Activated naive CD8-positive, alpha-beta T cell (primary cell): ENCODE data around the gene RPSA.

Experiments used
- H3K27ac Mint-ChIP-seq: one replicate; pipeline ENCODE4 v1.8.0; 2021; ENCODE audit warnings: mixed read lengths
- H3K27me3 Mint-ChIP-seq: one replicate; pipeline ENCODE4 v1.8.0; 2021; ENCODE audit warnings: mixed read lengths
- H3K36me3 Mint-ChIP-seq: one replicate; pipeline ENCODE4 v1.8.0; 2021; ENCODE audit warnings: mixed read lengths
- H3K4me1 Mint-ChIP-seq: one replicate; pipeline ENCODE4 v1.8.0; 2021; ENCODE audit warnings: low read depth, mixed read lengths
- H3K4me3 Mint-ChIP-seq: one replicate; pipeline ENCODE4 v1.8.0; 2021; ENCODE audit warnings: mild to moderate bottlenecking, mixed read lengths
- H3K9me3 Mint-ChIP-seq: one replicate; pipeline ENCODE4 v1.8.0; 2021; ENCODE audit warnings: low read depth, mixed read lengths

The RPSA gene

GRCh38 chr3:39423436-39423970 lies 17.0 kb downstream of the RPSA start:
- Mint-ChIP-seq H3K27ac (no peak overlapping the region), H3K4me1 (no peaks in the 10 kb centered on the region), H3K27me3 (peaks cover 3% of the 10 kb centered on the region), H3K4me3 (no peak overlapping the region), H3K36me3 (peaks cover 13% of the 10 kb centered on the region), H3K9me3 (no peaks in the 10 kb centered on the region)

- no peaks in the 10 kb centered on the region for H3K4me1 Mint-ChIP-seq
- peaks cover 12% of the 10 kb centered on the region for H3K36me3 Mint-ChIP-seq
- peaks cover 3% of the 10 kb centered on the region for H3K27me3 Mint-ChIP-seq
- H3K4me3 Mint-ChIP-seq = no peak overlapping the region
- H3K9me3 Mint-ChIP-seq = no peaks in the 10 kb centered on the region
- H3K27ac Mint-ChIP-seq = no peak overlapping the region
Observed at GRCh38 chr3:39426312-39426711, 19.8 kb downstream of the RPSA start.

DNA sequence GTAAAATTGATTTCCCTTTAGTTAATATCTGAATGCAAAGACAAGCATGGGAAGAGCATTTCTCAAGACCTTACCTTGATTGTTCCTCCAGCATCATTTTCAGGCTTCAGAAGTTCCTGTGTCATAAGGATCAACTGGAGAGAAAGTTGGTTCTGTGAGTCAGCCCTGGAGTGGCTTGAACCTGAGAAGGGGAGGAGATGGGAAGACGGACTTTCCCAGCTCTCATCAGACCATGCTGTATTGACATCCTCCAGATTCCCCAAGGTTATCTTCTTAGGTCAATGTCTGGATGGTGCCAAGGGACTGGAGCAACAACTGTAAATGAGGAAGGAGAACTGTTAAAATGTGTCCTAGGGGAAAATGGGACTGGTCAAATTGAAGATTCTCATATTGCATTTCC lies 21.0 kb downstream of the RPSA start:
- Mint-ChIP-seq H3K9me3 (no peaks in the 10 kb centered on the region), H3K27ac (no peak overlapping the region), H3K4me3 (no peak overlapping the region)

DNA sequence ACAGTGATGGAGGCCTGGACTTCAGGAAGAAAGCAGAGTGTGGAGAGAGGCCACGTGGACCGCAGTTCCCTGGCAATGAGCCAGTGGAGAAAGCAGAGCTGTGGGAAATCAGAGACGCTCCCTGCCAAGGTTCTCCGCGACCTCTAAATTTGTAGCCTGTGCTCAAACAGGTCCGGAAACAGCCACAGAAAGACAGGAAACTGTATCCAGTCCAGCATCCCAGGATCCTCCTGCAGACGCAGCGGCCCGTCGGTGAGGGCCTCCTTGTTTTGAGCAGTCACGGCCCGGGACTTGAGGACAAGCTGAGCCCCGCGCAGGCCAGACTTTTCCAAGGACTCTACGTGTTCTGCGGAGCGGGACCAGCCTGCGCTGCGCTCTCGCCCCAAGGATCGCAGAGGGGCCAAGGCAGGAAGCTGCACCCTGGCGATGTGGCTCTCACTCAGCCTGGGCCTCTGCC lies 22.3 kb downstream of the RPSA start:
- H3K36me3 Mint-ChIP-seq = peaks cover 9% of the 10 kb centered on the region
- no peak overlapping the region for H3K4me3 Mint-ChIP-seq
- no peaks in the 10 kb centered on the region for H3K9me3 Mint-ChIP-seq
- H3K27me3 Mint-ChIP-seq = peaks cover 3% of the 10 kb centered on the region
- no peak overlapping the region for H3K27ac Mint-ChIP-seq
- no peaks in the 10 kb centered on the region for H3K4me1 Mint-ChIP-seq

More for the DNA sequence above, 21.0 kb downstream of the RPSA start:
- H3K27me3 Mint-ChIP-seq = peaks cover 3% of the 10 kb centered on the region
- peaks cover 9% of the 10 kb centered on the region for H3K36me3 Mint-ChIP-seq
- no peaks in the 10 kb centered on the region for H3K4me1 Mint-ChIP-seq

- Mint-ChIP-seq H3K36me3 (peaks cover 8% of the 10 kb centered on the region), H3K4me3 (no peak overlapping the region), H3K4me1 (no peaks in the 10 kb centered on the region), H3K27me3 (peaks cover 3% of the 10 kb centered on the region), H3K9me3 (no peaks in the 10 kb centered on the region), H3K27ac (no peak overlapping the region)
Observed at GRCh38 chr3:39429466-39429865, 22.9 kb downstream of the RPSA start.

GRCh38 chr3:39432342-39432741 lies 25.8 kb downstream of the RPSA start:
- Mint-ChIP-seq H3K4me1 (no peaks in the 10 kb centered on the region), H3K27ac (no peak overlapping the region), H3K4me3 (no peak overlapping the region), H3K36me3 (peaks cover 5% of the 10 kb centered on the region), H3K9me3 (no peaks in the 10 kb centered on the region), H3K27me3 (peaks cover 3% of the 10 kb centered on the region)

DNA sequence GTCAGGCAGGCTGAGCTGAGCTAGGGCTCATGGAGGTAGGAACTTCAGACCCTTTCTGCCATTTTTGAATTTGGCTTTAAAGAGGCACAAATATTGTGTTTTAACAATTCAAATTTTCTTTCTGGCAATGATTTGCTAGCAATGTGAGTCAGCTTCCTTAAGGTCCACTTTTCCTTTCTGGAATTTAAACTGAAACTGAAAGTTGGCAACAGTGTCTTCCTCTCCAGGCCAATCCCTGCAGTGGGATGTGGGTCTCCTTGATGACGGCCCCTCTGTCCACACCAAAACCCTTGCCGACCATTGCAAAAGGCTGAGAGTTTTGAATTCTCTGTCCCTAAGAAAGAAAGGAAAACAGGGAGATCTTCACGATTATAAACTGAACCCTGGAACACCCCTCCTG lies 27.1 kb downstream of the RPSA start:
- no peak overlapping the region for H3K27ac Mint-ChIP-seq

DNA sequence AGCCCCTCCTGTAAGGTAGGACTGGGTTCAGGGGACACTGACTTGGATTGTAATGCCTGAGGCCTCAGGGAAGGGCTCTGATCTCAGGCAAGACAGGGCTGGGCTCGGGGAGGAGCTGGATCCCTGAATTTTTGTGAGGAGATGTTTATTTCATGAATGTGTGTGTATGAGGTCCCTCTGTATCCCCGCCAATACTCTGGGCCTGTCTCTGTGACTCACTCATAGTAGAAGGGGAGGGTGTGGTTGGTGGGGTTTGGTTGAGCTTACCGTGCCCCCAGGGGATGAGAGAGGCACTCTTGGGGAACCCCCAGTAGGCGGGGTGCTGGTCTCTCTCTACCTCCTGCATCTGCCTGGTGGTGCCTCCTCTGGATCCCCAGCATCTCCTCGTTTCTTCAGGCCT lies 28.1 kb downstream of the RPSA start:
- peaks cover 3% of the 10 kb centered on the region for H3K27me3 Mint-ChIP-seq
- H3K36me3 Mint-ChIP-seq = peaks cover 5% of the 10 kb centered on the region
- H3K27ac Mint-ChIP-seq = no peak overlapping the region
- H3K4me1 Mint-ChIP-seq = no peaks in the 10 kb centered on the region
- H3K9me3 Mint-ChIP-seq = no peaks in the 10 kb centered on the region
- H3K4me3 Mint-ChIP-seq = no peak overlapping the region

More for the DNA sequence above, 27.1 kb downstream of the RPSA start:
- H3K36me3 Mint-ChIP-seq = peaks cover 5% of the 10 kb centered on the region
- H3K4me1 Mint-ChIP-seq = no peaks in the 10 kb centered on the region
- H3K4me3 Mint-ChIP-seq = no peak overlapping the region
- peaks cover 3% of the 10 kb centered on the region for H3K27me3 Mint-ChIP-seq
- H3K9me3 Mint-ChIP-seq = no peaks in the 10 kb centered on the region

GRCh38 chr3:39435006-39435748 lies 28.7 kb downstream of the RPSA start:
- Mint-ChIP-seq H3K36me3 (peaks cover 3% of the 10 kb centered on the region), H3K9me3 (no peaks in the 10 kb centered on the region), H3K4me1 (no peaks in the 10 kb centered on the region), H3K27ac (no peak overlapping the region), H3K4me3 (no peak overlapping the region), H3K27me3 (peaks cover 3% of the 10 kb centered on the region)

GRCh38 chr3:39438880-39439279 lies 32.4 kb downstream of the RPSA start:
- Mint-ChIP-seq H3K27me3 (no peaks in the 10 kb centered on the region), H3K36me3 (peaks cover 2% of the 10 kb centered on the region), H3K4me3 (no peak overlapping the region), H3K4me1 (no peaks in the 10 kb centered on the region), H3K9me3 (no peaks in the 10 kb centered on the region), H3K27ac (no peak overlapping the region)

DNA sequence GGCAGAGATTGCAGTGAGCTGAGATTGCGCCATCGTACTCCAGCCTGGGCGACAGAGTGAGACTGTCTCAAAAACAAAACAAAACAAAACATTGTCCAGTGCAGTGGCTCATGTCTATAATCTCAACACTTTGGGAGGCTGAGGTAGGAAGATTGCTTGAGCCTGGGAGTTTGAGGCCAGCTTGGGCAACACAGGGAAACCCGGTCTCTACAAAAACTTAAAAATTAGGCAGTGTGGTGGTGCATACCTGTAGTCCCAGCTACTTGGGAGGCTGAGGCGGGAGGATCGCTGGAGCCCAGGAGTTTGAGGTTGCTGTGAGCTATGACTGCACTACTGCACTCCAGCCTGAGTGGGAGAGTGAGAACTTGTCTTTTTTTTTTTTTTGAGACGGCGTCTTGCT lies 33.8 kb downstream of the RPSA start:
- Mint-ChIP-seq H3K27me3 (no peaks in the 10 kb centered on the region), H3K27ac (no peak overlapping the region), H3K36me3 (peaks cover 2% of the 10 kb centered on the region)

DNA sequence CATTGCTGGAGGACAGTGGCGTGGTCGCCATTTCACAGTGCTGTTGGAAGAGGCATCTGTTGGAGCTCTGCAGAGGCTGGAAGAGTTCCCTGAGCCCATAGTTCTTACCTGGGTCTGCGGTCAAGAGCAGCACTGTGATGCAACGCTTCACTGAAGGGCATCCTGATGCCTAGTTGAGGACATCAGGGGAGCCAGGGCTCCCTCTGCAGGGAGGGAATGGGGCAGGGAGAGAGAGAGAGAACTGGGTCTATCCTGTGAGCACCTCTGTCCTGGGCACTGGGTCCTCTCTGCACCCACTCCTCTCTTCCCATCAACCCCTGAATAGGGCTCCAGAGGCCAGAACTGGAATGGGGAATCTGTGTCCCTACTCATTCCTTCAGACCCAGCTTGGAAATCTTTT lies 37.0 kb downstream of the RPSA start:
- Mint-ChIP-seq H3K9me3 (no peaks in the 10 kb centered on the region), H3K4me3 (no peak overlapping the region), H3K36me3 (peaks cover 2% of the 10 kb centered on the region), H3K27ac (no peak overlapping the region), H3K4me1 (no peaks in the 10 kb centered on the region), H3K27me3 (peaks cover 1% of the 10 kb centered on the region)

More for the DNA sequence above, 33.8 kb downstream of the RPSA start:
- H3K9me3 Mint-ChIP-seq = no peaks in the 10 kb centered on the region
- no peaks in the 10 kb centered on the region for H3K4me1 Mint-ChIP-seq
- no peak overlapping the region for H3K4me3 Mint-ChIP-seq

GRCh38 chr3:39445927-39446326 lies 39.4 kb downstream of the RPSA start:
- Mint-ChIP-seq H3K4me1 (no peaks in the 10 kb centered on the region), H3K27ac (no peak overlapping the region), H3K4me3 (no peak overlapping the region), H3K27me3 (peaks cover 1% of the 10 kb centered on the region), H3K36me3 (peaks cover 2% of the 10 kb centered on the region), H3K9me3 (no peaks in the 10 kb centered on the region)

- no peak overlapping the region for H3K27ac Mint-ChIP-seq
- H3K4me3 Mint-ChIP-seq = no peak overlapping the region
- H3K4me1 Mint-ChIP-seq = no peaks in the 10 kb centered on the region
- H3K27me3 Mint-ChIP-seq = peaks cover 1% of the 10 kb centered on the region
- H3K36me3 Mint-ChIP-seq = peaks cover 1% of the 10 kb centered on the region
- H3K9me3 Mint-ChIP-seq = no peaks in the 10 kb centered on the region
Observed at GRCh38 chr3:39446444-39446843, 39.9 kb downstream of the RPSA start.

DNA sequence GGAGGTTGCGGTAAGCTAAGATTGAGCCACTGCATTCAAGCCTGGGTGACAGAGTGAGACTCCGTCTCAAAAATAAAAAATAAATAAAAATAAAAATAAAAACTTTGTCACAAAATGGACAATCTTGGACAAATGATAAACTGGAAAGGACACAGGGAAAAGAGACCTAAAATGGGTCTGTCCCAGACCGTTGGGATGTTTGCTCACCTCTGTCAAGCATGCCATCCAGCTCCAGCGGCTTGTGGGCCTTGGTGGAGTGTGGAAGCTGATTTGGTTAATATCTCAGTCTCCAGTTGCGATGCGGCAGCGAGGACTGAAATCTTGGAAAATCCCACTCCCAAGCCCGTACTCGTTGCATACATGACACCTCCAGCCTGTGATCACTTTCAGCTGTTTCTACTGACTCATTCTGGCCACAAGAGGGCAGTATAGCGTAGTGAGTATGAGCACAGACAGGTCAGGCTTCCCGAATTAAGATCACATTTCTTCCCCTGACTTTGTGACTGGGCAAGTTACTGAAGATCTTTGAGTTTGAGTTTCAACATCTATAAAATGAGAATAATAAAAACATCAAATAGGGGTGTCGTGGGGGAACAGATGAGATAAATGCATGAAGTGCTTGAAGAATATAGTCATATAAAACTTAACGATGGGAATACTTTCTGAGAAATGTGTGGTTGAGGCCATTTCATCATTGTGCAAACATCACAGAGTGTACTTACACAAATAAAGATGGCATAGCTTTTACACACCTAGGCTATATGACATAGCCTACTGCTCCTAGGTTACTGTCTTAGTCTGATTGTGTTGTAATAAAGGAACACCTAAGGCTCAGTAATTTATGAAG lies 41.3 kb downstream of the RPSA start:
- Mint-ChIP-seq H3K36me3 (no peaks in the 10 kb centered on the region), H3K4me1 (no peaks in the 10 kb centered on the region), H3K4me3 (no peak overlapping the region), H3K27me3 (peaks cover 1% of the 10 kb centered on the region), H3K9me3 (no peaks in the 10 kb centered on the region), H3K27ac (no peak overlapping the region)
